HCT116 (cell line): Measurements from ENCODE around the gene BRINP2. TPM values are rescaled to one million over a fixed set of nuclear protein-coding genes. Genes with fewer than 3 reads are reported as not detected.

Experiments
- ATAC-seq: fragments of 200-7000 bp; cut with Tn5 transposase; 2 replicates; pipeline ENCODE4 v1.9.1; 2020; ENCODE audit warnings: mild to moderate bottlenecking, moderate library complexity
- BruUV-seq: library from RNA; stranded (reverse); fragments of 400-500 nt; replicated peaks from 2 replicates; lab custom pipeline; 2021; lab: Mats Ljungman, UMichigan
- CTCF ChIA-PET: fragments of 300-600 bp; sonication (Branson Sonifier 250); formaldehyde crosslinking; loops from one replicate; lab custom pipeline; 2021; ENCODE audit warnings: antibody characterized with exemption; lab: Charles Lee
- POLR2A ChIA-PET: fragments of 300-600, 350-600 bp; sonication (Branson Sonifier 250); formaldehyde crosslinking; loops from one replicate; lab custom pipeline; 2021; ENCODE audit warnings: antibody characterized with exemption; lab: Charles Lee
- RAD21 ChIA-PET, 2 experiments: fragments of 300-600 bp; sonication (Branson Sonifier 250); formaldehyde crosslinking; loops; one replicate each; lab custom pipeline; 2023; ENCODE audit warnings: low total read pairs in 2 of 2; ENCODE audit not compliant: uncharacterized antibody in 2 of 2, unreplicated experiment in 2 of 2, low non-redundant PET in 1 of 2; lab: Charles Lee
- DNase-seq: peaks from one replicate; pipeline ENCODE4 v3.0.0-alpha.2; 2010; ENCODE audit warnings: low read depth, low spot score
- H2AFZ ChIP-seq: fragments of 200-600 bp; shearing (Covaris generic), sonication (generic); 2 replicates; pipeline ENCODE4 v1.6.1; 2017; ENCODE audit warnings: low read depth, mixed run types, mixed read lengths, antibody characterized with exemption, low read length; ENCODE audit not compliant: poor library complexity, severe bottlenecking
- H3K27ac ChIP-seq: 2 replicates; pipeline ENCODE4 v1.5.1; 2012; ENCODE audit warnings: low read depth, low read length
- H3K27me3 ChIP-seq: fragments of 200-600 bp; sonication (generic); 2 replicates; pipeline ENCODE4 v1.6.1; 2016; ENCODE audit warnings: mixed run types, low read length, mixed read lengths; ENCODE audit not compliant: insufficient read depth
- H3K36me3 ChIP-seq, 2 experiments: fragments of 200-500 bp in 1 of 2; fragments of 200-600 bp in 1 of 2; sonication (Bioruptor generic) in 1 of 2; sonication (generic) in 1 of 2; 2 replicates each; pipeline versions ENCODE4 v1.5.1 to v1.6.1; 2014 to 2016; ENCODE audit warnings: low read length in 2 of 2, inconsistent platforms in 1 of 2, mixed read lengths in 1 of 2, mixed run types in 1 of 2; ENCODE audit not compliant: insufficient read depth in 2 of 2, control insufficient read depth in 1 of 2
- H3K4me1 ChIP-seq, 2 experiments: fragments of 200-600 bp in 1 of 2; sonication (generic) in 1 of 2; 2 replicates each; pipeline versions ENCODE4 v1.5.1 to v1.6.1; 2012 to 2017; ENCODE audit warnings: low read length in 2 of 2, inconsistent platforms in 1 of 2, mild to moderate bottlenecking in 1 of 2, mixed read lengths in 1 of 2, mixed run types in 1 of 2, moderate library complexity in 1 of 2; ENCODE audit not compliant: insufficient read depth in 2 of 2, control insufficient read depth in 1 of 2
- H3K4me2 ChIP-seq: fragments of 200-600 bp; sonication (generic); 2 replicates; pipeline ENCODE4 v1.6.1; 2017; ENCODE audit warnings: mixed run types, low read length, mixed read lengths
- H3K4me3 ChIP-seq, 2 experiments: fragments of 200-600 bp in 1 of 2; sonication (generic) in 1 of 2; replicated peaks in 1 of 2; 2 replicates each; pipeline ENCODE4 v1.5.1; 2011 to 2016; ENCODE audit warnings: low read length in 2 of 2, control low read depth in 1 of 2, low read depth in 1 of 2, mild to moderate bottlenecking in 1 of 2, mixed read lengths in 1 of 2, mixed run types in 1 of 2
- H3K79me2 ChIP-seq: fragments of 200-600 bp; sonication (generic); 2 replicates; pipeline ENCODE4 v1.6.1; 2017; ENCODE audit warnings: mild to moderate bottlenecking, mixed run types, low read length, moderate library complexity, mixed read lengths; ENCODE audit not compliant: insufficient read depth
- H3K9ac ChIP-seq: fragments of 200-600 bp; sonication (generic); 2 replicates; pipeline ENCODE4 v1.6.1; 2016; ENCODE audit warnings: low read length, mixed read lengths
- H3K9me2 ChIP-seq: fragments of 200-600 bp; sonication (generic), shearing (Covaris generic); 2 replicates; pipeline ENCODE4 v1.6.1; 2017; ENCODE audit warnings: mixed run types, mild to moderate bottlenecking, moderate library complexity; ENCODE audit not compliant: insufficient read depth
- H3K9me3 ChIP-seq, 2 experiments: fragments of 200-500 bp in 1 of 2; fragments of 200-600 bp in 1 of 2; sonication (Bioruptor generic) in 1 of 2; sonication (generic) in 1 of 2; 2 replicates each; pipeline ENCODE4 v1.6.1; 2014 to 2017; ENCODE audit warnings: low read length in 2 of 2, mixed read lengths in 2 of 2, inconsistent platforms in 1 of 2, low read depth in 1 of 2, mild to moderate bottlenecking in 1 of 2, mixed run types in 1 of 2, moderate library complexity in 1 of 2; ENCODE audit not compliant: control insufficient read depth in 1 of 2, insufficient read depth in 1 of 2
- H4K20me1 ChIP-seq: fragments of 200-600 bp; sonication (generic), shearing (Covaris generic); 2 replicates; pipeline ENCODE4 v1.6.1; 2017; ENCODE audit warnings: mixed run types, mild to moderate bottlenecking, moderate library complexity; ENCODE audit not compliant: insufficient read depth
- CBX3 ChIP-seq: IDR thresholded peaks from 2 replicates; pipeline ENCODE4 v1.6.1; 2012; ENCODE audit warnings: low read depth
- CEBPB ChIP-seq: IDR thresholded peaks from 2 replicates; pipeline ENCODE4 v1.6.1; 2012; ENCODE audit warnings: low read depth
- EGR1 ChIP-seq: IDR thresholded peaks from 2 replicates; pipeline ENCODE4 v1.6.1; 2012; ENCODE audit warnings: low read depth
- ELF1 ChIP-seq: IDR thresholded peaks from 2 replicates; pipeline ENCODE4 v1.6.1; 2012; ENCODE audit warnings: low read depth, borderline replicate concordance
- FOSL1 ChIP-seq: IDR thresholded peaks from 2 replicates; pipeline ENCODE4 v1.6.1; 2012; ENCODE audit warnings: low read depth
- POLR2A ChIP-seq: IDR thresholded peaks from 2 replicates; pipeline ENCODE4 v1.7.0; 2011; ENCODE audit warnings: borderline replicate concordance; ENCODE audit not compliant: insufficient read depth, insufficient read length; ENCODE audit errors: extremely low read depth
- POLR2AphosphoS5 ChIP-seq: IDR thresholded peaks from 2 replicates; pipeline ENCODE4 v1.6.1; 2011; ENCODE audit warnings: mild to moderate bottlenecking, low read depth, low read length, moderate library complexity
- SP1 ChIP-seq: IDR thresholded peaks from 2 replicates; pipeline ENCODE4 v1.6.1; 2012; ENCODE audit warnings: low read depth
- YY1 ChIP-seq: IDR thresholded peaks from 2 replicates; pipeline ENCODE4 v1.6.1; 2011; ENCODE audit warnings: low read length, low read depth, moderate library complexity, mild to moderate bottlenecking; ENCODE audit not compliant: insufficient replicate concordance; ENCODE audit errors: extremely low read depth
- intact Hi-C: fragments of 100-400 bp; cut with micrococcal nuclease; formaldehyde crosslinking; loops from 2 replicates; pipeline ENCODE4 v1.10.0; 2022
- total RNA-seq: library from RNA; stranded (reverse); gene quantifications from one replicate; pipeline ENCODE4 v1.2.1, GENCODE V29; 2021; ENCODE audit not compliant: unreplicated experiment
- TF ChIP-seq, protein P1 (sequence below): IDR thresholded peaks from 2 replicates; pipeline ENCODE4 v1.6.1; 2011; ENCODE audit warnings: mild to moderate bottlenecking, low read length, moderate library complexity; ENCODE audit not compliant: insufficient replicate concordance; ENCODE audit errors: extremely low read depth
- TF ChIP-seq, protein P2 (sequence below), 3 experiments: fragments of 200-600 bp in 1 of 3; sonication (generic) in 1 of 3; IDR thresholded peaks in 2 of 3; conservative IDR thresholded peaks in 1 of 3; 2 replicates each; pipeline ENCODE4 v1.5.1; 2012 to 2017; ENCODE audit warnings: low read depth in 2 of 3, low read length in 2 of 3, antibody characterized with exemption in 1 of 3, borderline replicate concordance in 1 of 3, control low read depth in 1 of 3, mild to moderate bottlenecking in 1 of 3, mixed read lengths in 1 of 3, mixed run types in 1 of 3, moderate library complexity in 1 of 3; ENCODE audit not compliant: insufficient read depth in 1 of 3
- TF ChIP-seq, protein P3 (sequence below): IDR thresholded peaks from 2 replicates; pipeline ENCODE4 v1.6.1; 2012
- TF ChIP-seq, protein P4 (sequence below): IDR thresholded peaks from 2 replicates; pipeline ENCODE4 v1.6.1; 2012; ENCODE audit warnings: low read depth

The BRINP2 gene
- total RNA-seq, 1 experiment from 2014 or later, result not detected

DNA sequence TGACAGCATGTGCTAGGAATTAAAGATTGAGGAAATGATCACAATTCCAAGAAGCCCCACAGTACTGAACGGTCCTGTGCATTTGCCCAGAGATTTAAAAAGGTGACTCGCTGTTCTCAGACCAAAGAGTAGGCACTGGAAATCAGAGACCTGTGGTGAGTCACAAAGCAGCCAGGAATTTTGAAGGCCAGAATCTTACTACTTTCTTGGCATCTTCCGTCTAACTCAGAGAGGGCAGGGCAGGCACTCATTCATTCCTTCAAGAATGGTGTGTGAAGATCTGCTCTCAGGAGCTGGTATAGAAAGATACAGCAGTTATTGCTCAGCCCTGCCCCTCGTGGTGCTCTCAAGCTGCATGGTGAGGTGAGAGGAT, 57.9 kb downstream of the BRINP2 start:
- ATAC-seq, result no peak
- H3K4me2 ChIP-seq, result no peak overlapping the region

DNA sequence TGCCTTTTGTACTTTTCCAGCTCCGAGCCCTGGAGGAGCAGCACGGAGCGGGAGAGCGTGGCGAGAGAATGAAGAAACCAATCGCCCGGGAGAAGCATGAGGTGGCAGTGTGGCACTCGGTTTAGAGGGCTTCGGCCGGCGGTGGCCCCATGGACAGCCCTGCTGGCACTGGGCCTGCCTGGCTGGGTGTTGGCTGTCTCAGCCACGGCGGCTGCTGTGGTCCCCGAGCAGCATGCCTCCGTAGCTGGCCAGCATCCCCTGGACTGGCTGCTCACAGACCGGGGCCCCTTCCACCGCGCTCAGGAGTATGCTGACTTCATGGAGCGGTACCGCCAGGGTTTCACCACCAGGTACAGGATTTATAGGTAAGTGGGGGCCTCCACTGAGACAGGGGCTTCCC, 59.0 kb downstream of the BRINP2 start:
- RAD21 ChIA-PET, result no interaction called here
- no peak overlapping the region for H3K4me3 ChIP-seq
- H3K27ac ChIP-seq, result no peak overlapping the region
- H3K9ac ChIP-seq, result no peak overlapping the region
- no peak overlapping the region for H2AFZ ChIP-seq
- H3K79me2 ChIP-seq, result no peaks in the 10 kb centered on the region
- CTCF ChIA-PET, result no interaction called here
- no peaks in the 10 kb centered on the region for H3K27me3 ChIP-seq
- no peaks in the 10 kb centered on the region for H4K20me1 ChIP-seq
- H3K9me3 ChIP-seq, result no peaks in the 10 kb centered on the region
- intact Hi-C loops, result no loop called here
- no peaks in the 10 kb centered on the region for H3K9me2 ChIP-seq
- POLR2A ChIA-PET, result no interaction called here
- no peaks in the 10 kb centered on the region for H3K4me1 ChIP-seq
- BruUV-seq, result no TSS peak
- no peaks in the 10 kb centered on the region for H3K36me3 ChIP-seq
- H3K4me2 ChIP-seq, result no peak overlapping the region
- DNase-seq, result no peak
- no peak for ATAC-seq
- TF ChIP-seq YY1, result no peak
- TF ChIP-seq, protein P1, sequence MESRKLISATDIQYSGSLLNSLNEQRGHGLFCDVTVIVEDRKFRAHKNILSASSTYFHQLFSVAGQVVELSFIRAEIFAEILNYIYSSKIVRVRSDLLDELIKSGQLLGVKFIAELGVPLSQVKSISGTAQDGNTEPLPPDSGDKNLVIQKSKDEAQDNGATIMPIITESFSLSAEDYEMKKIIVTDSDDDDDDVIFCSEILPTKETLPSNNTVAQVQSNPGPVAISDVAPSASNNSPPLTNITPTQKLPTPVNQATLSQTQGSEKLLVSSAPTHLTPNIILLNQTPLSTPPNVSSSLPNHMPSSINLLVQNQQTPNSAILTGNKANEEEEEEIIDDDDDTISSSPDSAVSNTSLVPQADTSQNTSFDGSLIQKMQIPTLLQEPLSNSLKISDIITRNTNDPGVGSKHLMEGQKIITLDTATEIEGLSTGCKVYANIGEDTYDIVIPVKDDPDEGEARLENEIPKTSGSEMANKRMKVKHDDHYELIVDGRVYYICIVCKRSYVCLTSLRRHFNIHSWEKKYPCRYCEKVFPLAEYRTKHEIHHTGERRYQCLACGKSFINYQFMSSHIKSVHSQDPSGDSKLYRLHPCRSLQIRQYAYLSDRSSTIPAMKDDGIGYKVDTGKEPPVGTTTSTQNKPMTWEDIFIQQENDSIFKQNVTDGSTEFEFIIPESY, result no peak
- TF ChIP-seq CEBPB, result no peak
- no peak for TF ChIP-seq POLR2A
- no peak for TF ChIP-seq EGR1
- TF ChIP-seq, protein P2, sequence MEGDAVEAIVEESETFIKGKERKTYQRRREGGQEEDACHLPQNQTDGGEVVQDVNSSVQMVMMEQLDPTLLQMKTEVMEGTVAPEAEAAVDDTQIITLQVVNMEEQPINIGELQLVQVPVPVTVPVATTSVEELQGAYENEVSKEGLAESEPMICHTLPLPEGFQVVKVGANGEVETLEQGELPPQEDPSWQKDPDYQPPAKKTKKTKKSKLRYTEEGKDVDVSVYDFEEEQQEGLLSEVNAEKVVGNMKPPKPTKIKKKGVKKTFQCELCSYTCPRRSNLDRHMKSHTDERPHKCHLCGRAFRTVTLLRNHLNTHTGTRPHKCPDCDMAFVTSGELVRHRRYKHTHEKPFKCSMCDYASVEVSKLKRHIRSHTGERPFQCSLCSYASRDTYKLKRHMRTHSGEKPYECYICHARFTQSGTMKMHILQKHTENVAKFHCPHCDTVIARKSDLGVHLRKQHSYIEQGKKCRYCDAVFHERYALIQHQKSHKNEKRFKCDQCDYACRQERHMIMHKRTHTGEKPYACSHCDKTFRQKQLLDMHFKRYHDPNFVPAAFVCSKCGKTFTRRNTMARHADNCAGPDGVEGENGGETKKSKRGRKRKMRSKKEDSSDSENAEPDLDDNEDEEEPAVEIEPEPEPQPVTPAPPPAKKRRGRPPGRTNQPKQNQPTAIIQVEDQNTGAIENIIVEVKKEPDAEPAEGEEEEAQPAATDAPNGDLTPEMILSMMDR (IDR thresholded peaks at IDR 0.05 in 2 of 3, conservative IDR thresholded peaks at IDR 0.05 in 1 of 3; ENCODE audit: borderline replicate concordance in 1 of 3, insufficient read depth in 1 of 3, low read depth in 2 of 3, low read length in 2 of 3), result no peak
- TF ChIP-seq POLR2AphosphoS5, result no peak
- TF ChIP-seq SP1, result no peak
- TF ChIP-seq, protein P3, sequence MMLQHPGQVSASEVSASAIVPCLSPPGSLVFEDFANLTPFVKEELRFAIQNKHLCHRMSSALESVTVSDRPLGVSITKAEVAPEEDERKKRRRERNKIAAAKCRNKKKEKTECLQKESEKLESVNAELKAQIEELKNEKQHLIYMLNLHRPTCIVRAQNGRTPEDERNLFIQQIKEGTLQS, result no peak
- TF ChIP-seq ELF1, result no peak
- TF ChIP-seq, protein P4, sequence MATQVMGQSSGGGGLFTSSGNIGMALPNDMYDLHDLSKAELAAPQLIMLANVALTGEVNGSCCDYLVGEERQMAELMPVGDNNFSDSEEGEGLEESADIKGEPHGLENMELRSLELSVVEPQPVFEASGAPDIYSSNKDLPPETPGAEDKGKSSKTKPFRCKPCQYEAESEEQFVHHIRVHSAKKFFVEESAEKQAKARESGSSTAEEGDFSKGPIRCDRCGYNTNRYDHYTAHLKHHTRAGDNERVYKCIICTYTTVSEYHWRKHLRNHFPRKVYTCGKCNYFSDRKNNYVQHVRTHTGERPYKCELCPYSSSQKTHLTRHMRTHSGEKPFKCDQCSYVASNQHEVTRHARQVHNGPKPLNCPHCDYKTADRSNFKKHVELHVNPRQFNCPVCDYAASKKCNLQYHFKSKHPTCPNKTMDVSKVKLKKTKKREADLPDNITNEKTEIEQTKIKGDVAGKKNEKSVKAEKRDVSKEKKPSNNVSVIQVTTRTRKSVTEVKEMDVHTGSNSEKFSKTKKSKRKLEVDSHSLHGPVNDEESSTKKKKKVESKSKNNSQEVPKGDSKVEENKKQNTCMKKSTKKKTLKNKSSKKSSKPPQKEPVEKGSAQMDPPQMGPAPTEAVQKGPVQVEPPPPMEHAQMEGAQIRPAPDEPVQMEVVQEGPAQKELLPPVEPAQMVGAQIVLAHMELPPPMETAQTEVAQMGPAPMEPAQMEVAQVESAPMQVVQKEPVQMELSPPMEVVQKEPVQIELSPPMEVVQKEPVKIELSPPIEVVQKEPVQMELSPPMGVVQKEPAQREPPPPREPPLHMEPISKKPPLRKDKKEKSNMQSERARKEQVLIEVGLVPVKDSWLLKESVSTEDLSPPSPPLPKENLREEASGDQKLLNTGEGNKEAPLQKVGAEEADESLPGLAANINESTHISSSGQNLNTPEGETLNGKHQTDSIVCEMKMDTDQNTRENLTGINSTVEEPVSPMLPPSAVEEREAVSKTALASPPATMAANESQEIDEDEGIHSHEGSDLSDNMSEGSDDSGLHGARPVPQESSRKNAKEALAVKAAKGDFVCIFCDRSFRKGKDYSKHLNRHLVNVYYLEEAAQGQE, result no peak
- TF ChIP-seq CBX3, result no peak
- TF ChIP-seq FOSL1, result no peak

More for the DNA sequence above, 57.9 kb downstream of the BRINP2 start:
- no peaks in the 10 kb centered on the region for H3K79me2 ChIP-seq
- no peaks in the 10 kb centered on the region for H3K9me3 ChIP-seq
- intact Hi-C loops, result no loop called here
- H3K36me3 ChIP-seq, result no peaks in the 10 kb centered on the region
- ChIA-PET RAD21 (no interaction called here), CTCF (no interaction called here), POLR2A (no interaction called here)
- no peaks in the 10 kb centered on the region for H3K4me1 ChIP-seq
- no peak overlapping the region for H3K4me3 ChIP-seq
- no peak overlapping the region for H3K27ac ChIP-seq
- BruUV-seq, result no TSS peak
- H4K20me1 ChIP-seq, result no peaks in the 10 kb centered on the region
- no peak overlapping the region for H2AFZ ChIP-seq
- no peaks in the 10 kb centered on the region for H3K27me3 ChIP-seq
- no peak for TF ChIP-seq FOSL1
- no peak for DNase-seq
- no peak overlapping the region for H3K9ac ChIP-seq
- no peaks in the 10 kb centered on the region for H3K9me2 ChIP-seq
